Stimulated activated CD4-positive, alpha-beta T cell treated with anti-CD3 and anti-CD28 coated beads, Interleukin-2, amount 100 ng/mL, for 4 hours (primary cell): ENCODE data around the gene ROBO1.

ENCODE experiments used
- DNase-seq: peaks from one replicate; pipeline ENCODE4 v3.0.0-alpha.2; 2020; ENCODE audit warnings: low read depth

ROBO1 gene

DNA sequence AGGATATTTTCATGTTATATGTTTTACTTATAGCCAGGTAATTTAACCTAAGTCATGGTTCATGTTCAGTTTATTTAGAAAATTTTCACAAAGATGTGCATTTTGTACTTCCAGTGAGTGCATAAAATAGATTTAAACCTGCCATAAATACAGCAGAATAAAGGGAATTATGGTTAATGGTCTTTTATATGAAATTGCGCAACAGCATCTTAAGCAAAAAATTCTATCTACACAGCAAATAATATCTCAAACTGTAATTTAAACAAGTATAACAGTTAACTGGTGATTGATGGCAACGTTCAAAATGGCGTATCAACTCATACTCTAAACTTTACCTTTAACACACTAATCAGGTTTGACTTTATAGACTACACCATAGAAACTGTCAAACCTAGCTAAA, 97.6 kb downstream of the ROBO1 start:
- no peak for DNase-seq

DNA sequence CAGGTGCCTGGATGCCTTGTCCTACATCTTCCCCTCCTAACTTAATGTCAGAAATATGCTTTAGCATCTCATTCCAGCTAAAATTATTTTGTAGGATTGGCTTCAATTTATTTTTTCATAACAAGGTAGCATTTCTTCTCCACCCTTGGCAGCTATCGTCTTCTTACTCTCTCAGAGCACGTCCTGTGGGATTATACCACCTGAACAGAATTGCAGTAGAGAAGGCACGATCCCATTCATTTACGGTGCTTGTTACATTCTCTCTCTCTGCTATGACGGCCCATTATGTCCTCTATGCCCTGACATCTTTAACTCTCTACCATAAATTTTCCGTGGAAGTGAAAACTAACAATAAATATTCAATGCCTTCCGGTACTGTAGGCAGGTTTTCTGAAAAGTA, 103.3 kb downstream of the ROBO1 start:
- DNase-seq = no peak

DNA sequence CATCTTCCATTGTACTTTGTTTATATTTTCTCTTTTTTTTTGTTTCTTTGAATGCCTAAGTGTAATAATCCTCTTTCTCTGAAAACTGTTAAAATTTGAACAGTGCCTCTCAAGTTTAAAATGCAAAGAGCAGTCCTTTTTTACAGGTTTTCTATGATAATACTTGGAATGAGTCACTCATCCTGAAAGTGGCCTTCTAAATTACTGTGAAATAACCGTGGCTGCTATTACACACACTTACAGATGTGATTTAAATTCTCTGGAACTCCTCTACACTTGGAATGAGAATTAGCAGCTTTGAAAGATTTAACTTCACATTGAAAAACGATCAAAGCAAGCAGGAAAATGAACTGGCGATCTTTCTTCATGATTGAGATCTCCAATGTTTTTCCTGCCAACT, 105.9 kb downstream of the ROBO1 start:
- DNase-seq = no peak

DNA sequence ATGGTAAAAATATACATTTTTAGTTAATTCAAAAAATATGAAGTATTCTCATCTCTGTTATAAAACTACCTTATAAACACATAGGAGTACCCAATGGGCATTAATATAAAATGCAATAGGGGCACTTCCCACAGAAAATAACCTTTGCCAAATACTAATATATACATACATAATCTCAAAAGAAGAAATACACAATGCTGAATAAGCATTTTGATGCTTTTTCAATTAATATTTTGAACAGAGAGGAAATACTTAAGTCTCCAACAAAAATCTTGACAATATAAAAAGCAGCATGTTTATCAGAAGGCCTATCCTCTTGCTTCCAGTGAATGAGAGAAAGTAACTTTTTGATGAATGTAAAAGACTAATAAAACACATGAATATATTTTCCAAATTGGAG, 110.7 kb downstream of the ROBO1 start:
- DNase-seq = no peak

DNA sequence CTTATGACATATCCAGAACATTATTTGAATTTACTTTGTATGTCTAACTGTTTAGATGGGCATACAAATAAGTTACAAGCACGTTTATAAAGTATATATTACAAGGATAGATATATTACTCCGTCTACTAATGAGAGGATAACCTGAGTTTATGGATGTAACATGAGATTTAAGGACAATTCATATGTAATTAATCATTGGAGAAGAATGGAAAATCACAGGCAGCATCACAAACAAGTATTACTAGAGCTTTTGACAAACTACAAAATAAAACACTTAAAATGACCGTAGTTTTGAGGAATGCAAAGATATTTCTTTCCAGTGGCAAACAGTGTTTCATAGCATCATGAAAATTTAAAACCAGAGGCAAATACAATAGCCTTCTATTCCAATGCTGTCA, 113.8 kb downstream of the ROBO1 start:
- DNase-seq = no peak

DNA sequence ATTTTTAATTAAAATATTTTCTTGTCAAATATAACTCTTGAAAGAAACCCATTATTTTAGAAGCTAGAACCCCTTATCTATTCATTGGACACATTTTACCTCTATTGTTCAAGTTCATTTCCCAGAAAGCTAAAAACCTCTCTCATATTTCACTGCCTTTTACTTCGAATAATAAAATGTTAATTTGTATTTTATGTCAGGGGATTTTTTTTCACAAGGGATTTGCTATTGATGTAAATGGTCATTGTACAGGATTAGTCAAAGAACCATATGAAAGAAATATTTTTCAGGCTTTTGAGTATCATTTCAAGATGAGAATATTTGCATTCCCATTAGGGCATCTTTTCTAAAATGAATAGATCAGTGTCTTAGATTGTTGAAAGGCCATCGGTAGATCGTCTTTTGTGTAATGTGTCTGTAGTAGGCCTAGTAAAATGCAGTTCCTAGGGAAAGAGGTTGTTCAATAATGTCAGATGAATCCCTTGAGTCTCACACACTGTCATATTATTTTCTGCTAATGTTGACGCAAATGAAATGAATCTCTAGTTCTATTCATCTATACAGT, 114.5 kb downstream of the ROBO1 start:
- no peak for DNase-seq

DNA sequence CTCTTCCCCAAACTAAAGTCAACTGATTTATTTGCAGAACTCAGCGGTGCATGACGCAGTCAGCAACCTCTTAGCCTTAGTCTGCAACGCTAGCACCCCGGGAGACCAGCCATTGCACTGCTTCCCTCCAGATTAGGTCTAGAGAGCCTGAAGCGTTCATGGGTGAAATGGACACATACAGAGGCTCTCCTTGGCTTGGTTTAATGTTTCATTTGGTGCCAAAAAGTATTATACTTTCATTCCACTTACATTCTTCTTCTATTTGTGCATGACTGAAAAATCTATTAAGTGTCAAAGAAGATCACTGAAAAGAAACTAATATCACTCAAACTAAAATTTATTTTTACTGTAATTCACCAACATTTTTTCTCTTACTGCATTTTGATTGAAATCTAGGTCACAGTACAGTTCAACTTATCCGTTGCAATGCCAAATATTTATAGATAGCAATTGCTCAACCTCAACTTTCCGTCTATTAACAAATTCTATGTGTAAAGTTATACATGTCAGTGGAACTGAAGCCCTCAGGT, 116.2 kb downstream of the ROBO1 start:
- no peak for DNase-seq

DNA sequence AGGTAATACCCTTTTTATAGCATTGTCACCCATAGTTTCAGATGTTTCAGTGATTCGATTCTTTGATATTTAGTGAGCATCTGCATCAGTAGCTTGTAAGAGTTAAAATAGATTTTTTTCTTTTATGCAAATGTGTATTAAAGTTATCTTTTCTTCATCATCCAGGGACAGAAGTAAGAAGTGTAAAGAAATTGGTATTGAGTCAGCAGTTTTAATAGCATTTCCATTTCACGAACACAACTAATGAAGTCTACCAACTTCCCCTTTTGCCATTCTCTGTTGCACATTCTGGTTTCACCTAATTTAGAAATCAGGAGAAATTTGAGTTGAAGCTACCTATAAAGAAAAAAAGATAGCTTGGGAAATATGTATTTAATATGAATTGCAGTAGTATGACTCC, 127.9 kb downstream of the ROBO1 start:
- DNase-seq = no peak

DNA sequence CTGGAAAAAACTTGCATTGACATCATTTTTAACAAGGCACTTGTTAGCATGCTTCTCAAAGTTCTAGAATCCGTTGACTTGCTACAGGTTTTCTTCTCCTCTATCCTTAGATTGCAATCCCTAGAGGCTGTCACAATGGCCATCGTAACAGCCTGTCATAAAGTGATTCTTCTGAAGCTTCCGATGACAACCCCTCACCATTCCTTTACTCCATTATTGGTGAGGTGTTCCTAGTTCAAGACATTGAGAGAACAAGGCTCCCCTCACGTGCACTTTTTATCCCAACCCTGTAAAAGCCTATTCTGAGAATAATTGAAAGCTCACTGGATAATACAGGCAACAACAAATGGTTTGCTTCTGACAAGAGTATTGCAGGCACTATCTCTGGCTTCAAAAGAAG, 131.4 kb downstream of the ROBO1 start:
- no peak for DNase-seq

DNA sequence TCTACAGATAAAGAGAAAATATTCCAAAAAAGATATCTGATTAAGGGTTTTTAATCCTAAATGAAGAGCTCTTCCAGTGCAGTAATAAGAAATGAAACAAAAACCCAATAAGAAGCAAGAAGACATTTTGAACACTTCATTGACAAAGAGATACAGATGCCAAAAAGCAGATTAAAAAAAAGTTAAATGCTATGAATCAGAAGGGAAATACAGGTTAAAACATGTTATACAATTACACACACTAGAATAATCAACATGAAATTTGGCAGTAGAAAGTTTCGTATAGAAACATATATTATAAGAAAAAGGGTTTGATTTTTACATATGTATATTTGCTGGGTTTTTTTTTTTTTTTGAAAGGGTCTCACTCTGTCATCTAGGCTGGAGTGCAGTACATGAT, 135.0 kb downstream of the ROBO1 start:
- no peak for DNase-seq

DNA sequence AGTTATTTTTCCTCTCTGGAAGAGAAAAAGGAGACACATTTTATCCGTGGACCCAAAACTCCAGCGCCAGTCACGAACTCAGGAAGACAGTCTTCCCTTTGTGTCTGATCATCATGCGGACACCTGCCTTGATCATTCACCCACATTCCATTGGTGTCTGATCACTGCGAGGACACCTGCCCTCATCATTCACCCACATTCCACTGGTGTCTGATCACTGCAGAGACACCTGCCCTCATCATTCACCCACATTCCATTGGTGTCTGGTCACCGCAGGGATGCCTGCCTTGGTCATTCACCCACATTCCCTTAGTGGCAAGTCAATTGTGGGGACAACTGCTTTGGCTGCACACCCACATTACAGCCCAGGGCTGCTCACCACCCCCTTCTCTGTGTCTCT, 148.9 kb downstream of the ROBO1 start:
- DNase-seq = no peak

DNA sequence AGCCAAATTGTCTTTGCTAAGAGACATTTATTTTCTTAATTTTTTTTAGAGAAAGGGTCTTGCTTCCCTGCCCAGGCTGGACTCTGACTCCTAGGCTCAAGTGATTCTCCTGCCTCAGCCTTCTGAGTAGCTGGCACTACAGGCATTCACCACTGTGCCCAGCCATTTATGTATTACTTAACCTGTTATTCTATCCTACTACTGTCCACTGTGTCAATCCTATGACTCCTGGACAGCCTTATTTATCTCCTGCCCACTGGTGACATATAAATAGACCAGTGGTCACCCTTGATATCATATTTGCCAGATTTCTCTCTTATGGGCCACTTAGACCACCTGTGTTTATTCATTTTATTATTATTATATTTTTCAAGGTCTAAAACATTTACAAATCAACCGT, 161.4 kb downstream of the ROBO1 start:
- no peak for DNase-seq

DNA sequence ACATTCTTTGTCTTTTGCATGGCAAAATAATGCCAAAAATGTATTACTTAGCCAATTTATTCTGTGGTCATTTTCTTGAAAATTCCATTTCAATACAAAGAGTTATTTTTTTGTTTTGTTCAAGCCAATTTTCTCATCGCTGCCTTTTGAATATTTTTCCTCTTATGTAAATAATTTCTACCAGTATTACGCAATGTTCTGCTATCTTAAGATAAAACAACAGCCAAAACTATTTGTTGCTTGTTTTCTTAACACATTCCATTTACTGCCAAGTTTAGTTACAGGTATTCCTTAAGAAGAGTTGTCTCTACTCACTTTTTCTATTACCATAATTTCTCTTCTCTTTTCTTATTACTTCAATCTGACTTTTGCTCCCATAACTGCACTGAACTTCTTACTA, 163.1 kb downstream of the ROBO1 start:
- no peak for DNase-seq

DNA sequence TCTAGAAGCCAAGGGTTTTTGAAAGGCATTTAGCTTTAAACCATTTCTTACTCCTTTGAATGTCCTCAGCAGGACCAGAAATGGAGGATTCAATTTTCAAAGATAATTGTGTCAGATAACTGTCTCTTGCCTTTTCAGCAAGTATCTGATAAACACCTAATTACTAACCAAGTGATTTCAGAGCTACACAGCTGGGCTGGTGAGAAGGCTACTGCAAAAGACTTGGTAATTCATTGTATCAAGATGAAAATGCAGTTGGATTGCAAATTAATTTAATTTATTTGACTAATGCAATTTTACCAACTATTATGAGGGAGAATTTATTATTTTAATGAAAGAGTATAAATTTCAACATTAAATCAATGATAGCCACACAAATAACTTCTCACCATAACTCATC, 165.4 kb downstream of the ROBO1 start:
- DNase-seq = no peak

DNA sequence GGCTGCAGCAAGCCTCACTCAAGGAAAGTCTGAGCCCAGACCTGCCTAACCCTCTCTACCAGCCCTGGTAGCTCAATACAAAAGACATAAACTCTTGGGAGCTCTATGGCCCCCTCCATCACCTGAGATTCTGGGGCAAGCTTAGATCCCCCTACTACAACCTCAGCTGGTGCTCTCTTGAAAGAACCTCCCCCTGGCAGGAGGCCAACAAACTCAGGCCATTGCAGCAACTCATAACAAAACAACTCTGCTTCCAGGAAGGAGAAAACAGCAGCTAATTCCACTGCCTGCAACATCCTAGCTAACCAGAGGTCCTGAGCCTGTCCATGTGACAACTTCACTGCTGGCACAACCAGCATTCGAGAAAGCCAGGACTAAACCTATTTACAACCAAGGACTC, 169.2 kb downstream of the ROBO1 start:
- no peak for DNase-seq

DNA sequence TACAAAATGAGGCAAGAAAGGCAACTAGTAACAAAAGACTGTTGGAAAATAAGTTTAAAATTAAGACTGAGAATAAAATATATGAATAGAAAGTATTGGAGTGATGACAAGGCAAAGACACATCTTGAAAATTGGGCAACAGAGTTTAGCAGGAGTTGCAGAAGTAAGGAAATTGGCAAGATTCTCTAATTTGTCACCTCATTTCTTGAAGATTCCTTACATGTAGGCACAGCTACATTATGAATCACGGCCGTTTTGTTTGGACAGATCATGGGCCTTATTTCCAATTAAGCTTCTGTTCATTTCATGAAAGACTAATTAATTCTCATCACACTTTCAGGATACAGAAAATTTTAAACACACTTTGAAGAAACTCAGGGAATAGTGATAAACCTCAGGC, 170.1 kb downstream of the ROBO1 start:
- DNase-seq = no peak

DNA sequence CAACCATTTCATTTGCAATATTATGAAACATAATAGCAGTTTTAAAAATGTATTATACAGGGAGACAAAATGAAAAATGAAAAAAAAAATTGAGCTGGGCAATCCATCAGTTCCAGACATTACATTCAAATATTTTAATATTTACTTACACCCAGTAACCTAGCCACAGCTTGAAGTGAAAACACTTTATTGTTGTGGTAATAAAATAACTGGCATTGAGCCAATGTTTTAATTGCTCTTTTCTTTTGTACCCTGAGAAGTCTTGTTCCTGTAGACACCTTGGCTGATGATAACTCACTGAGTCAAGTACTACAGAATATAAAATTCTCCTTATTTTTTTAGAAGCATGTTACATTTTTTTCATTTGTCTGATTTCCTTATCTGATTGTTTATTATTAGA, 180.6 kb downstream of the ROBO1 start:
- DNase-seq = no peak

DNA sequence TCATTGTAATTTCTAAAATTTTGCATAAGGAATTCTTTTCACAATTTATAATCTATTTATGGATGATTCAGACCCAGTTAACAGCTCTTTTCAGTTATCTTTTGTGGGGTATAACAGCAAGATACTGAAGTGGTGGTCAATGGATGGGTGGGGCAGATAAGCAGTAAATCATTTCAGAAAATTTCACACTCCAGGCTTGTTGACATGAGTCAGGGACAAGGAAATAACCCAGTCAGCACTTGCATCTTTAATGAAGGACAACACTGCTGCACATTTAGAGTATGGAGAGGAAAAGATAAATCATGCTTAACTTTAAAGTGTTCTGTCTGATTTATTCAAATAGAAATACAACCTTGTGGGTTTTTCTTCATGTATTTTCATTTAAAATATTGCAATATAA, 181.6 kb downstream of the ROBO1 start:
- no peak for DNase-seq

DNA sequence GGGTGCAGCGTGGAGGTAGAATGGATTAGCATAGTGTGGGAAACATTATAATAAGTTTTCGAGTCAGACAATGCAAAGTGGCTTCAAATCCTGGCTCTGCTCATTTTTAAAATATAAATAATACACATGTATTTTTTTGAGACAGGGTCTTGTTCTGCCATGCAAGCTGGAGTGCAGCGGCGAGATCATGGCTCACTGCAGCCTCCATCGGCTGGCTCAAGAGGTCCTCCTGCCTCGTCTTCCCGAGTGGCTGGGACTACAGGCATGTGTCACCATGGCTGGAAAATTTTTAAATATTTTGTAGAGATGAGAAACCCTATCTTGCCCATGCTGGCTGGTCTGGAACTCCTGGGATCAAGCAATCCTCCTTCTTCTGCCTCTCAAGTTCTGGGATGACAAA, 194.9 kb downstream of the ROBO1 start:
- DNase-seq = no peak

DNA sequence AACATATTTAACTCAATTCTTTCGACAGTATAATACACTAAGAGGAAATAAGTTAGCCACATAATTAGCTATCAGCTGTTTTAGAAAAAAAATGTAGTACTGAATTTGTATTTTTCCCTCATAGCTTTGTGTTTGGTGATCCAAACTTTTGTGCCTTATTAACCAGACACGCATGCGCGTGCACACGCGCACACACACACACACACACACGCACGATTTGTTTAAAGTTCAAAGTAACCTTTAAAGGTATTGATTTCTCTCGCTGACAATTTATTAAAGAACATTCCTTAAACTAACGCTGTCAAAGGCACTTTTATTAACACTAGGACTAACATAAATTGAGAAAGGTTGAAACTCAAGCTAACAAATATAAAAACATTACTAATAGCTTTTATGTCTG, 198.9 kb downstream of the ROBO1 start:
- DNase-seq = no peak

DNA sequence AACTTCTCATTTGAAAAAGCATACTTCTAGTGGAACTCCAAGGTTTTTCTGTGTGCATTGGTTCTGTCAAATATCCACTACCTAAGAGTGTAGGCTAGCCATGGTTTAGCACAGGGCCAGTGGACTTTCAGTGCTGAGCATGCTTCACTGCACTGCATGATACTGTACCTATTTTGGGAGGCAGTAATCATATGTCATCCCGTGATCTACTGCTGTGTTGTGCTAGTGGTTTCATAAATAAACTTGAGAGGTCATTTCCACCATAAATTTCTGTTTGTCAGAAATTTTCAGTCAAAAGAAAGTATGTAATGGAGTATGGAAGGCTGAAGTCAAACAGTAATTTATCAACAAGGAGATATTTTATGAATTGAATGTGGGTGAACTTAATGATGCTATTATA, 203.6 kb downstream of the ROBO1 start:
- DNase-seq = no peak

DNA sequence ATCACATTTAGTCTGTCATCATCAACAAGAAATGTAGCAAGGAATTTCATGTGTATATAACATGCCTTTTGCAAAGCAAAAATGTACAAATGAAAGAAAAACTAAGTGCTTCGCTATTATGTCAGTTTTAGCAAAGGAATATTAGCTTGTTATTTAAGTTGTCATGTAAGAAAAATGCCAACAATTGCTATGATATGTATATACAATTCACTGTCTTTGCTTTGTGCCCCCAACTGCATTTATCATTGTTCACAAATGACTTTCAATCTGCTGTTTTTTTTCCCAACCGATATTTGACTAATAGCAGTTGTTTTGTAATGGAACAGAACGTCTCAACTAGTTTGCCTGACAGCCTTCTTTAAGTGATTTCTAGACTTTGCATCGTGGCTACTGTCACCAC, 207.1 kb downstream of the ROBO1 start:
- no peak for DNase-seq

DNA sequence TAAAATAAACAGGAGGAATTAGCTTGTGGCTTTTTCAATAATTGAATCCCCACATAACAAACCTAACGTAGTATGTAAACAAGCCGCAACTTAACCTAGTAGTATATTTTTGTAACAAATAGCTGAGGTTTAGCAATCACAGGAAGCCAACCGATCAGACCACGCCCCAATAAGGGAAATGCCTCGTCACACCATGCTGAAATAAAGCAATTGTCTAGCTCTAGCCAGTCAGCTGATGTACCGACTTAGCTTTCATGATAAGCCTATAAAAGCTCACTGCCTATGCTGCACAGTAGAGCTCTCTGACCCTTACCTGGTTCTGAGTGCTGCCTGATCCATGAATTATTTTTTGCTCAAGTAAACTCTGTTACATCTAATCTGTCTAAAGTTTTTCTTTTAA, 208.9 kb downstream of the ROBO1 start:
- no peak for DNase-seq

DNA sequence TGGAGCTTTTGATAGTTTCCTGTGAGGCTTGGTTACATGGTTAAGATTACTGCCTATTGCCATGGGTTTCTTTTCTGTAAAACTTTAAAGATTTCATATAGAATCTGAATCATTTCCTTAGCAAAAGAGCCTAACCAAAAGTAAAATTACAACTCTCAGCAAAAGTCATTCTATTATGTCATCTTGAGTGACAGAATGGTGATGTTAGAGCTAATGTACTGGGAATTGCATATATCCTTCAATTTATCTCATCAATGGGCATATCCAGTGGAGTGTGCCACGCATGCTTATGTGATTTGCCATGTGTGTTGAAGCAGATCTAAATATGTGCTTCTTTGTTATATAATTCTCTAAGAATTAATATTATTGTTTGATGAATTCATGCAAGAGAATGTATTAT, 212.1 kb downstream of the ROBO1 start:
- DNase-seq = no peak

DNA sequence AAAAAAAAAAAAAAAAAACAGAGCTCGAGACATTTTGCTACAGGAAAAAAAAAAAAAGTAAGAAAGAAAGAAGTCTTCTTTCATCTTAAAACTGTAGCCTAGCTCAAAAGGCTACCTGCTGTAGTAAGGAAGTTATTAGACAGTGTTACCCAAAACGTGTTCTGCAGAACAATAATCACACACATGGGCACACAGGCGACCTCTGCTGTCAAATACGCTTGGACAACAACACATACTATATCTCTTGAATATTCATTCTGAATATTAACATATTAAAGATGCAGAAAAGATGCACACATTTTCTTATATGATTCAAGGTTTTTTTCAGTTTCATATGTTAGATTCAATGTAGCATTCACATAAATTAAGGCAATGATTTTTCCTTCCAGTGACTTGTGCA, 215.8 kb downstream of the ROBO1 start:
- DNase-seq = no peak
